GM19463 (cell line): ENCODE measurements around the gene CCDC117.

Experiments
- ATAC-seq: cut with Tn5 transposase; IDR thresholded peaks from one replicate; pipeline ENCODE4 v1.9.1; 2021; ENCODE audit warnings: mild to moderate bottlenecking, moderate library complexity; ENCODE audit not compliant: unreplicated experiment

Gene CCDC117

GRCh38 chr22:28826921-28827320, 54.4 kb downstream of the CCDC117 start:
- ATAC-seq, result no peak

- ATAC-seq, result no peak
These were observed 57.1 kb downstream of the CCDC117 start for GRCh38 chr22:28829358-28830181.

GRCh38 chr22:28830441-28830840, 57.9 kb downstream of the CCDC117 start:
- ATAC-seq, result no peak

GRCh38 chr22:28831140-28832072, 58.9 kb downstream of the CCDC117 start:
- ATAC-seq, result no peak

GRCh38 chr22:28832731-28833130, 60.2 kb downstream of the CCDC117 start:
- ATAC-seq, result no peak

- ATAC-seq, result no peak
These were observed 60.9 kb downstream of the CCDC117 start for GRCh38 chr22:28833276-28833923.

- ATAC-seq, result no peak
These were observed 63.2 kb downstream of the CCDC117 start for GRCh38 chr22:28835630-28836189.

GRCh38 chr22:28837640-28838039, 65.1 kb downstream of the CCDC117 start:
- ATAC-seq, result no peak
